MM.1S (cell line): ENCODE results near the gene DIP2C.

Source experiments
- EZH2 ChIP-seq: fragments of 300-600 bp; sonication (generic); optimal IDR thresholded peaks from 2 replicates; pipeline ENCODE3; 2017; ENCODE audit warnings: low read depth, mild to moderate bottlenecking, antibody characterized with exemption, low read length, mixed read lengths
- EZH2phosphoT487 ChIP-seq: fragments of 300-600 bp; sonication (generic); IDR thresholded peaks from 2 replicates; pipeline ENCODE4 v1.6.1; 2018; ENCODE audit warnings: antibody characterized with exemption, low read length
- TF ChIP-seq, protein P1 (sequence below): fragments of 300-600 bp; sonication (generic); IDR thresholded peaks from 2 replicates; pipeline ENCODE4 v1.5.1; 2016; ENCODE audit warnings: antibody characterized with exemption, low read length, mixed read lengths

DNA sequence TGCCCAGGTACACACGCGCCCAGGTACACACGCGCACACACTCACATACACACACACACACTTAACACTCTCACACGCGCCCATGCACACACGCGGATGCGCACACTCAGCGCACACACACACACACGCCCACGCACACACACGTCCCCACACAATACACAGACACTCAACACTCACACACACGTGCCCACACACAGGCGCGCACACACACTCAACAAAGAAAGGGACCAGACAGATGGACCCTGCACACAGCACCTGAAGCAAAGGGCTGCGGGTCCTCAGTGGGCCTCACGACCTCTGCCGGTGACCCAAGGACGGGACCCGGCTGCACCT, 296.8 kb downstream of the DIP2C start:
- TF ChIP-seq, protein P1, sequence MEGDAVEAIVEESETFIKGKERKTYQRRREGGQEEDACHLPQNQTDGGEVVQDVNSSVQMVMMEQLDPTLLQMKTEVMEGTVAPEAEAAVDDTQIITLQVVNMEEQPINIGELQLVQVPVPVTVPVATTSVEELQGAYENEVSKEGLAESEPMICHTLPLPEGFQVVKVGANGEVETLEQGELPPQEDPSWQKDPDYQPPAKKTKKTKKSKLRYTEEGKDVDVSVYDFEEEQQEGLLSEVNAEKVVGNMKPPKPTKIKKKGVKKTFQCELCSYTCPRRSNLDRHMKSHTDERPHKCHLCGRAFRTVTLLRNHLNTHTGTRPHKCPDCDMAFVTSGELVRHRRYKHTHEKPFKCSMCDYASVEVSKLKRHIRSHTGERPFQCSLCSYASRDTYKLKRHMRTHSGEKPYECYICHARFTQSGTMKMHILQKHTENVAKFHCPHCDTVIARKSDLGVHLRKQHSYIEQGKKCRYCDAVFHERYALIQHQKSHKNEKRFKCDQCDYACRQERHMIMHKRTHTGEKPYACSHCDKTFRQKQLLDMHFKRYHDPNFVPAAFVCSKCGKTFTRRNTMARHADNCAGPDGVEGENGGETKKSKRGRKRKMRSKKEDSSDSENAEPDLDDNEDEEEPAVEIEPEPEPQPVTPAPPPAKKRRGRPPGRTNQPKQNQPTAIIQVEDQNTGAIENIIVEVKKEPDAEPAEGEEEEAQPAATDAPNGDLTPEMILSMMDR = no peak
- TF ChIP-seq EZH2 (no peak), EZH2phosphoT487 (no peak)
